Measurements from ENCODE around the gene SKP1. TPM values are rescaled to one million over a fixed set of nuclear protein-coding genes. Genes with fewer than 3 reads are reported as not detected.

SKP1 gene
- total and polyA plus RNA-seq, 9 of the 15 experiments (the other 6 are each of a cell fraction or from before 2014, with no cell fraction given): 301 to 2,109 (median 639) TPM

DNA sequence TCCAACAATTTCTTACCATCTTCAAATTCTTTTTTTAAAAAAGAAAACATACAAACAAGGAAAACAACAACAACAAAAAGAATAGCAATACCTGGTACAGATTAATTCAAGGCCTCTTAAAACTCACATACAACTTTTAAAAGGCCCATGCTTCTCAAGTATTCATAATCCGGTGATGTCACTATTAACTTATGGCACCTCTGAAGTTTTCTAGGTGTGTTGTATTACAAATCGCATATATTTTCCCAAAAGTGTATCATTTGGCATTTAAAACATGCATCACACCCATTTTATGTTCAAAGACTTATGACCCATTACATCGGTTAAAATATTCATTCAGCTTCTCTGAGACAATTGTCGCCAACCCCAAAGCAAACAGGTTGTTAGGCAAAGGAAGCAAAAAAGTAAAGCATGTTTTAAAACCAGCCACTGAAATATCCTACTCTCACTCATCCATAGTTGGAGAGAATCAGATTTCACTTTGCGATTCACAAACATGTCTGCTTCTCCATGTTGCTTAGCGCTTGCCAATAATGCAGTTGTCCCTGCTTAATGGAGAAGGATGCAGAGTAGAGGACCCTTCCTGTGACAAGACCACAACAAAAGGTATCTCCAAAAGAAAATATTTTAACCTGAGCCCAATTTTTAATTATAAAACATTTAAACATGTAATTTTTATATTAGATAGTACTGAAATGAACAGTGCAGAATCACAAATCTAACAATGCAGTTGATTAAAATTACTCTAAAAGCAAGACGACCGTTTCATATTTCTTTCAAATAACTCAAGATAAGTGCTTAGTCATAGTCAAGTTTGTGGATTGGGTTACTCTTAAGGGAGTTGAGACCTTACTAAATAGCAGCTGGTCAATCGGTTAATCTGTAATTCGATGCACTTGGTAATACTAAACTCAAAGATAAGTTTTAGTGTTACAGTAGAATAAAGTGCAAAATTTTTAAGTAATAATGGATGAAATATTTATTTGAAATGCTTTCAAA lies 1.6 kb downstream of the SKP1 start (continued):
- TF ChIP-seq, protein P1, sequence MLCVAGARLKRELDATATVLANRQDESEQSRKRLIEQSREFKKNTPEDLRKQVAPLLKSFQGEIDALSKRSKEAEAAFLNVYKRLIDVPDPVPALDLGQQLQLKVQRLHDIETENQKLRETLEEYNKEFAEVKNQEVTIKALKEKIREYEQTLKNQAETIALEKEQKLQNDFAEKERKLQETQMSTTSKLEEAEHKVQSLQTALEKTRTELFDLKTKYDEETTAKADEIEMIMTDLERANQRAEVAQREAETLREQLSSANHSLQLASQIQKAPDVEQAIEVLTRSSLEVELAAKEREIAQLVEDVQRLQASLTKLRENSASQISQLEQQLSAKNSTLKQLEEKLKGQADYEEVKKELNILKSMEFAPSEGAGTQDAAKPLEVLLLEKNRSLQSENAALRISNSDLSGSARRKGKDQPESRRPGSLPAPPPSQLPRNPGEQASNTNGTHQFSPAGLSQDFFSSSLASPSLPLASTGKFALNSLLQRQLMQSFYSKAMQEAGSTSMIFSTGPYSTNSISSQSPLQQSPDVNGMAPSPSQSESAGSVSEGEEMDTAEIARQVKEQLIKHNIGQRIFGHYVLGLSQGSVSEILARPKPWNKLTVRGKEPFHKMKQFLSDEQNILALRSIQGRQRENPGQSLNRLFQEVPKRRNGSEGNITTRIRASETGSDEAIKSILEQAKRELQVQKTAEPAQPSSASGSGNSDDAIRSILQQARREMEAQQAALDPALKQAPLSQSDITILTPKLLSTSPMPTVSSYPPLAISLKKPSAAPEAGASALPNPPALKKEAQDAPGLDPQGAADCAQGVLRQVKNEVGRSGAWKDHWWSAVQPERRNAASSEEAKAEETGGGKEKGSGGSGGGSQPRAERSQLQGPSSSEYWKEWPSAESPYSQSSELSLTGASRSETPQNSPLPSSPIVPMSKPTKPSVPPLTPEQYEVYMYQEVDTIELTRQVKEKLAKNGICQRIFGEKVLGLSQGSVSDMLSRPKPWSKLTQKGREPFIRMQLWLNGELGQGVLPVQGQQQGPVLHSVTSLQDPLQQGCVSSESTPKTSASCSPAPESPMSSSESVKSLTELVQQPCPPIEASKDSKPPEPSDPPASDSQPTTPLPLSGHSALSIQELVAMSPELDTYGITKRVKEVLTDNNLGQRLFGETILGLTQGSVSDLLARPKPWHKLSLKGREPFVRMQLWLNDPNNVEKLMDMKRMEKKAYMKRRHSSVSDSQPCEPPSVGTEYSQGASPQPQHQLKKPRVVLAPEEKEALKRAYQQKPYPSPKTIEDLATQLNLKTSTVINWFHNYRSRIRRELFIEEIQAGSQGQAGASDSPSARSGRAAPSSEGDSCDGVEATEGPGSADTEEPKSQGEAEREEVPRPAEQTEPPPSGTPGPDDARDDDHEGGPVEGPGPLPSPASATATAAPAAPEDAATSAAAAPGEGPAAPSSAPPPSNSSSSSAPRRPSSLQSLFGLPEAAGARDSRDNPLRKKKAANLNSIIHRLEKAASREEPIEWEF (CRISPR knock-in tag; IDR thresholded peaks at IDR 0.05): no peak
- TF ChIP-seq, protein P2, sequence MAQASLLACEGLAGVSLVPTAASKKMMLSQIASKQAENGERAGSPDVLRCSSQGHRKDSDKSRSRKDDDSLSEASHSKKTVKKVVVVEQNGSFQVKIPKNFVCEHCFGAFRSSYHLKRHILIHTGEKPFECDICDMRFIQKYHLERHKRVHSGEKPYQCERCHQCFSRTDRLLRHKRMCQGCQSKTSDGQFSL (CRISPR knock-in tag; IDR thresholded peaks at IDR 0.05): no peak
- TF ChIP-seq, protein P2 (tag; IDR thresholded peaks at IDR 0.05): no peak
- peak; percentile 16; the same call in 1 of the 2 replicates for TF ChIP-seq BRD4 (IDR thresholded peaks at IDR 0.05)
- 0 out of 2 replicates have a peak, but pooled peaks have one; percentile 10 for TF ChIP-seq BACH1 (tag; IDR thresholded peaks at IDR 0.05)
- no peak for TF ChIP-seq CBFB (CRISPR knock-in tag; IDR thresholded peaks at IDR 0.05)
- no peak for TF ChIP-seq EP300 (IDR thresholded peaks at IDR 0.05; ENCODE audit: low read length)
- no peak for TF ChIP-seq TCF3 (CRISPR knock-in tag; IDR thresholded peaks at IDR 0.05)
- no peak for TF ChIP-seq EHMT2 (IDR thresholded peaks at IDR 0.05)
- no peak for TF ChIP-seq KLF6 (CRISPR knock-in tag; IDR thresholded peaks at IDR 0.05; ENCODE audit: borderline replicate concordance)
- no peak for TF ChIP-seq ZBED1 (IDR thresholded peaks at IDR 0.05)
- no peak for TF ChIP-seq ZNF551 (CRISPR knock-in tag; IDR thresholded peaks at IDR 0.05)
- TF ChIP-seq ZNF324 (CRISPR knock-in tag; IDR thresholded peaks at IDR 0.05): no peak
- TF ChIP-seq POLR2B (IDR thresholded peaks at IDR 0.05; ENCODE audit: low read depth, partially characterized antibody): no peak
- TF ChIP-seq, protein P3, sequence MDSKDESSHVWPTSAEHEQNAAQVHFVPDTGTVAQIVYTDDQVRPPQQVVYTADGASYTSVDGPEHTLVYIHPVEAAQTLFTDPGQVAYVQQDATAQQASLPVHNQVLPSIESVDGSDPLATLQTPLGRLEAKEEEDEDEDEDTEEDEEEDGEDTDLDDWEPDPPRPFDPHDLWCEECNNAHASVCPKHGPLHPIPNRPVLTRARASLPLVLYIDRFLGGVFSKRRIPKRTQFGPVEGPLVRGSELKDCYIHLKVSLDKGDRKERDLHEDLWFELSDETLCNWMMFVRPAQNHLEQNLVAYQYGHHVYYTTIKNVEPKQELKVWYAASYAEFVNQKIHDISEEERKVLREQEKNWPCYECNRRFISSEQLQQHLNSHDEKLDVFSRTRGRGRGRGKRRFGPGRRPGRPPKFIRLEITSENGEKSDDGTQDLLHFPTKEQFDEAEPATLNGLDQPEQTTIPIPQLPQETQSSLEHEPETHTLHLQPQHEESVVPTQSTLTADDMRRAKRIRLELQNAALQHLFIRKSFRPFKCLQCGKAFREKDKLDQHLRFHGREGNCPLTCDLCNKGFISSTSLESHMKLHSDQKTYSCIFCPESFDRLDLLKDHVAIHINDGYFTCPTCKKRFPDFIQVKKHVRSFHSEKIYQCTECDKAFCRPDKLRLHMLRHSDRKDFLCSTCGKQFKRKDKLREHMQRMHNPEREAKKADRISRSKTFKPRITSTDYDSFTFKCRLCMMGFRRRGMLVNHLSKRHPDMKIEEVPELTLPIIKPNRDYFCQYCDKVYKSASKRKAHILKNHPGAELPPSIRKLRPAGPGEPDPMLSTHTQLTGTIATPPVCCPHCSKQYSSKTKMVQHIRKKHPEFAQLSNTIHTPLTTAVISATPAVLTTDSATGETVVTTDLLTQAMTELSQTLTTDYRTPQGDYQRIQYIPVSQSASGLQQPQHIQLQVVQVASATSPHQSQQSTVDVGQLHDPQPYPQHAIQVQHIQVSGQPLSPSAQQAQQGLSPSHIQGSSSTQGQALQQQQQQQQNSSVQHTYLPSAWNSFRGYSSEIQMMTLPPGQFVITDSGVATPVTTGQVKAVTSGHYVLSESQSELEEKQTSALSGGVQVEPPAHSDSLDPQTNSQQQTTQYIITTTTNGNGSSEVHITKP (IDR thresholded peaks at IDR 0.05; ENCODE audit: partially characterized antibody): no peak
- TF ChIP-seq CCNT2 (IDR thresholded peaks at IDR 0.05; ENCODE audit: borderline replicate concordance, extremely low read depth, insufficient read length, low read depth, low read length): no peak
- peak; percentile 24; the same call in 1 of the 2 replicates for TF ChIP-seq ARID1B (IDR thresholded peaks at IDR 0.05)

Measured in K562 (cell line).